Measurements from ENCODE around the gene PLP2. TPM values are rescaled to one million over a fixed set of nuclear protein-coding genes. Genes with fewer than 3 reads are reported as not detected.
A peak's percentile ranks its signal among the peaks of the same experiment; 100 is the strongest.

PLP2 gene
- total RNA-seq, 2 donors from 2014 or later, result 47.8 to 64.8 TPM

GRCh38 chrX:49161632-49162031 is 10.1 kb upstream of the PLP2 start:
- Histone ChIP-seq H3K36me3 (no peaks in the 10 kb centered on the region), H3K27ac (no peak overlapping the region), H3K9me3 (no peaks in the 10 kb centered on the region), H3K4me3 (no peak overlapping the region), H3K27me3 (no peaks in the 10 kb centered on the region), H3K4me1 (peaks cover 0 to 9% of the 10 kb centered on the region in 2 donors)
- TF ChIP-seq CTCF (IDR thresholded peaks at IDR 0.05), result no peak
- no peak for DNase-seq (ENCODE audit: low spot score)

DNA sequence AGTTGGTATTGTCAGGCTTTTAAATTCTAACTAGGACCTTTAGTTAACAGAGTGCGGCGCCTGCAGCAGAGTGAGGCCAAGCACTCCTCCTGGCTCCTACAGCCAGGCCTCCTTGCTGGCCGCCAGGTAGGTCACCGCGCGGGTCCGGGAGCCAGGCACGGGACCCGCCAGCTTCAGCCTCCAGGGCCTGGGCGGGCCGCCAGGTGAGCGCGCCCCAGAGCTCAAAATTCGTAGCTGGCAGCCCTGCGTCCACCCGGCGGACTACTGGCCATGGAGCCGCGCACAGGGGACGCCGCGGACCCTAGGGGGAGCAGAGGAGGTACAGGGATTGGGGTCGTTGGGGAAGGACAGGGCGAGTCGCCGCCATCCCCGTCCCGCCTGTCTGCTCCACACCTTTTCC is 9.1 kb upstream of the PLP2 start, which contains the start of gene MAGIX:
MAGIX (plus strand) TSS at position 139 of the 400 bp plus-strand sequence; CDS start at position 271, 132 bp downstream.
- peak within 1 kb of the TSS; percentile 33 to 45 for H3K4me3 ChIP-seq
- no peaks in the 10 kb centered on the region for H3K27me3 ChIP-seq
- no peaks in the 10 kb centered on the region for H3K9me3 ChIP-seq
- H3K4me1 ChIP-seq, result peaks cover 0 to 9% of the 10 kb centered on the region in 2 donors
- TF ChIP-seq CTCF (IDR thresholded peaks at IDR 0.05), result no peak
- DNase-seq (ENCODE audit: low spot score), result no peak
- peak within 1 kb of the TSS; percentile 91 to 92 for H3K27ac ChIP-seq
- H3K36me3 ChIP-seq, result no peaks in the 10 kb centered on the region

GRCh38 chrX:49163555-49164419 is 7.9 kb upstream of the PLP2 start:
- no peaks in the 10 kb centered on the region for H3K27me3 ChIP-seq
- DNase-seq (ENCODE audit: low spot score), result peak; percentile 89
- H3K4me3 ChIP-seq, result peak overlapping the region; percentile 33 to 45

DNA sequence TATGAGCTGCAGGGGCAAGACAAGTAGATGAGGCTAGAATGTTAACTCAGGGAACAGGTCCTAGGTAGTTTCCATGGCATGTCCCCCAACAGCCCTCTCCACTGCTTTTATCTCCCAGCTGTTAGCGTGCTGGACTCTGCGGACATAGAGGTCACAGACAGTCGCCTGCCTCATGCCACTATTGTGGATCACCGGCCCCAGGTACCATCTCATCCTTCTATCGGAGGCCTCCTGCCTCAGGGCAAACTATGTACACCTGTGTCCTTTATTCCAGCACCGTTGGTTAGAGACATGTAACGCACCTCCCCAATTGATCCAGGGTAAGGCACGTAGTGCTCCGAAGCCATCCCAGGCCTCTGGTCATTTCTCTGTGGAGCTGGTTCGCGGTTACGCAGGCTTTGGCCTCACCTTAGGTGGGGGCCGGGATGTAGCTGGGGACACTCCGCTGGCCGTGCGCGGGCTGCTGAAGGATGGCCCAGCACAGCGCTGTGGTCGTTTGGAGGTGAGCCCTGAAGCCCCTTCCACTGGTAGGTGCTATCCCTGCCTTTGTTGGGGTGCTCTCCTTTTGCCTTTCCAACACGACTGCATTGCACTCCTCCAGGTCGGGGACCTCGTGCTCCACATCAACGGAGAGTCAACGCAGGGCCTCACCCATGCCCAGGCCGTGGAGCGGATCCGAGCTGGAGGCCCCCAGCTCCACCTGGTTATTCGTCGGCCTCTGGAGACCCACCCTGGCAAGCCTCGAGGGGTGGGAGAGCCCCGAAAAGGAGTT is 6.9 kb upstream of the PLP2 start:
- TF ChIP-seq CTCF (IDR thresholded peaks at IDR 0.05), result no peak
- no peaks in the 10 kb centered on the region for H3K27me3 ChIP-seq
- no peak overlapping the region for H3K4me3 ChIP-seq
- no peaks in the 10 kb centered on the region for H3K36me3 ChIP-seq
- peak overlapping the region; percentile 91 to 92 for H3K27ac ChIP-seq
- DNase-seq (ENCODE audit: low spot score), result no peak
- no peaks in the 10 kb centered on the region for H3K9me3 ChIP-seq
- H3K4me1 ChIP-seq, result peaks cover 0 to 9% of the 10 kb centered on the region in 2 donors

More at GRCh38 chrX:49163555-49164419, 7.9 kb upstream of the PLP2 start:
- H3K36me3 ChIP-seq, result no peaks in the 10 kb centered on the region
- peak; percentile 72 to 82 for TF ChIP-seq CTCF (IDR thresholded peaks at IDR 0.05)
- peaks cover 0 to 9% of the 10 kb centered on the region in 2 donors for H3K4me1 ChIP-seq
- H3K27ac ChIP-seq, result peak overlapping the region; percentile 91 to 92
- no peaks in the 10 kb centered on the region for H3K9me3 ChIP-seq

- no peaks in the 10 kb centered on the region for H3K36me3 ChIP-seq
- peak in 1 of 2 donors; percentile 54 for TF ChIP-seq CTCF (IDR thresholded peaks at IDR 0.05)
- H3K9me3 ChIP-seq, result no peaks in the 10 kb centered on the region
- peaks cover 0 to 9% of the 10 kb centered on the region in 2 donors for H3K4me1 ChIP-seq
- peak overlapping the region; percentile 91 to 92 for H3K27ac ChIP-seq
- DNase-seq (ENCODE audit: low spot score), result peak; percentile 71
- H3K4me3 ChIP-seq, result peak overlapping the region; percentile 35 to 42
- H3K27me3 ChIP-seq, result no peaks in the 10 kb centered on the region
These were observed 5.5 kb upstream of the PLP2 start for GRCh38 chrX:49165901-49166881.

All from right atrium auricular region (tissue), 2 donors.